NCI-H748 (cell line): ENCODE measurements around the gene NME4.
"Not testable (repeated sequence)": the region's sequence is repeated elsewhere in the genome, so short reads cannot be mapped to it uniquely, and the experiment has no call there.

Experiments
- DNase-seq: peaks from one replicate; lab custom pipeline; 2025; ENCODE audit not compliant: unreplicated experiment; lab: John Stamatoyannopoulos, UW

Gene NME4

DNA sequence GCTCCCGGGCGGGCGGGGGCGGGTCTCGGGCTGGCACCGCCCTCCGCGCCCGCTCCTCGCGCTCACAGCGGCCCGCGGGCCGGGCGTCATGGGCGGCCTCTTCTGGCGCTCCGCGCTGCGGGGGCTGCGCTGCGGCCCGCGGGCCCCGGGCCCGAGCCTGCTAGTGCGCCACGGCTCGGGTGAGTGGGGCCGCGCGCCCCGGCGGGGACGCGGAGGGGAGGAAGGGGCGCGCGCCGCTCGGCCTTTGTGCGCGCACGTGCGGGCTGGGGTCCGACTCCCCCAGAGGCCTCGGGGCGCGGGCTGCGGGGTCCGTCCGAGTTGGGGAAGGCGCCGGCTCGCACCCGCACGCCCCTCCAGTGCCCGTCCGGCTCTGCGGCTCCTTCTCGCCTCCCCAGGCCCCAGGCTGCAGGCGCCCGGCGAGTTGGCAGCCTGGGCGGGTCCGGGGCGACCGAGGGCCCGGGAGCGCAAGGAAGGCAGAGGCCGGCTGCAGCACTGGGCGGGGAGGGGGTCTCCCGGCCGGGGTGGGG lies at the start of gene NME4:
Gene NME4, plus strand, starts transcription at position 65 of the 527 bp plus-strand sequence. Its CDS starts 24 bp downstream, at position 89.
- peak; percentile 40 for DNase-seq

DNA sequence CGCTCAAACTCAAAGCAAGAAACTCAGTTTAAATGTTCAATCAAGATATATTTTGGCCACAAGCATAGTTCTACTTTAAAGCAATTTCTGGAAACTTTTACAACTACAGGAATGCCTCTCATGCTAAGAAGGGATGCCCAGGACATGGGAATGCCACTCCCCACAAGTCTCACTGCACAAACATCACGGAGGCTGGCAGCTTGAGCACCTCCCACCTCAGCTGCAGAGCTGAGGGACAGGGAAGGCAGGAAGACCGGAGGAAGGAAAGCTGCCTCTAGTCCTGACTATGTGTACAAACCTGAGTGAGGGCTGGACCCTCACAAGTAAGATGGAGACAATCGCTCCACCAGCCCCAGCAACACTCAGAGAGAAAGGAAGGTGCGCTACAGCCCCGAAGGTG lies 49.8 kb upstream of the NME4 start:
- no peak for DNase-seq

DNA sequence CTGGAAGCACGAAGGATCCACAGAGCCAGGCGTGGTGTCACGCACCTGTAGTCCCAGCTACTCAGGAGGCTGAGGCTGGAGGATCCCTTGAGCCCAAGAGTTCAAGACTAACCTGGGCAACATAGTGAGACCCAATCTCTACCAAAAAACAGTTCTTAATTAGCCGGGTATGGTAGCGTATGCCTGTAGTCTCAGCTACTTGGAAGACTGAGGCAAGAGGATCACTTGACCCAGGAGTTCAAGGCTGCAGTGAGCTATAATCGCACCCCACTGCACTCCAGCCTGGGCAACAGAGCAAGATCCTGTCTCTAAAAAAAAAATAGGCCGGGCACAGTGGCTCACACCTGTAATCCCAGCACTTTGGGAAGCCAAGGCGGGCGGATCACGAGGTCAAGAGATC lies 48.5 kb upstream of the NME4 start:
- not testable (repeated sequence) for DNase-seq

DNA sequence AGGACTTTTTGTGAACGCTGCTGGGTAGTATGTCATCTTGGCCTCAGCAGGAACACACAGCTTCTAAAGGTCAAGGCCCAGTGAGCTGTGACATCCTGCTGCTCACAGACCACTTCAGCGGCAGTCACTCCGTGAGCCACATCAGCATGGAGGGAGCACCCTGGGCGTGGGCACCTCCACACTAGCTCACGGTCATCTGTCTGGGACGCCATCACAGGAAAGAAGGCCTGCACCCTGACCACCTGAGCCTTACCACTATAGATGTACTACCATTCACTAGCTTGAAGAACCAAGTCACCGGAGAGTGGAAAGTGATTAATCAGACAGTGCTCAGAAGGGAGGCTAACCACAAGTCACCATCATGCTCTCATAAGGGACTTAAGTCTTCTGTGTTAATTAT lies 47.8 kb upstream of the NME4 start:
- DNase-seq: no peak

DNA sequence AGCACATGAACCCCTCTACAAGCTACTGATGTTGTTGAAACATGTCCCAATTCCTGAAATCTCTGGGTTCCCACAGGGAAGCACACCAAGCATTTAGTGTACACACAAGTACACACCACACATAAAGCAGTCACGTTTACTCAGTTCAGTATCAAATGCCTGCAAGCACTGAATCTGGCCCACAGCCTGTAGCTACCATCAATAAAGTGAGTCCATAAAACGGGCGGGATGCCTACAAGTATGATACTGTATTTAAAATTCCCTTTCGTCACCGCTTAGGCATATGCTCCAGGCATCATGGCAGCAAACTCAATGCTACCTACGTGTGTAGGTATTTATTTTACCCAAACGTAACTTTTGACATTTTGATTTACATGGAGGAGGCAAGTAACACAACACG lies 46.8 kb upstream of the NME4 start:
- DNase-seq: no peak

DNA sequence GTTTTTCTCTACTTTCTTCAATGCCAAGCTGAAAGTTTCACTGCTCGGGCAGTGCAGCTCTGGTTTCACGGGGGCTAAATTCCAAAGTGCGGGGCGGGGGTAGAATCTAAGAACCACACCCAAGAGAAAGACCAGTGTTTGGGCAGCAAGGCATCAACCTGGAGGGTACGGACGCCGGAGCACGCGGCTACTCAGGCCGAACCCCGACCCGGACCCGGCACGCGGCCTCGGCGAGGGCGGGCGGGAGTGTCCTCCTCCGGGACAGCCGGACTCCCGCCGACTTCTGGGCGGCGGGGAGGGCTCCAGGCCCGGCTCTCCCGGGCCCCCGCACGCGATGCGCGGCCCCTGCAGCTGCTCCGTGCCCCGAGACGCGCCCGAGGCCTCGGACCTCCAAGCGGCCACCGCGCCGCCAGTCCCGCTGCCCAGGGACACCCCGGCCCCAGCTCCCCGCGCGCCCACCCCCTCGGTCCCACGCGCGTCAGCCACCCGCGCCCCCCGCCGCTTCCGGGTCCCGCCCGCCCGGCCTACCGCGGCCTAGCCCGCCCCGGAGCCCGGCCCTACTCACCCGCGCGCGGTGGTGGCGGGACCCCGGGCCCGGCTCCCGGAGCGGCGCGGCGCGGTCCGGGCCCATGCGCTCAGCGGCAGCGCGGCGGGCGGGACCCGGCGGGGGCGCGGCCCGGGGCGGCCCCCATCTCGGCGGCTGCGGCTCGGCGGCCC lies 45.0 kb upstream of the NME4 start:
- peak; percentile 27 for DNase-seq

DNA sequence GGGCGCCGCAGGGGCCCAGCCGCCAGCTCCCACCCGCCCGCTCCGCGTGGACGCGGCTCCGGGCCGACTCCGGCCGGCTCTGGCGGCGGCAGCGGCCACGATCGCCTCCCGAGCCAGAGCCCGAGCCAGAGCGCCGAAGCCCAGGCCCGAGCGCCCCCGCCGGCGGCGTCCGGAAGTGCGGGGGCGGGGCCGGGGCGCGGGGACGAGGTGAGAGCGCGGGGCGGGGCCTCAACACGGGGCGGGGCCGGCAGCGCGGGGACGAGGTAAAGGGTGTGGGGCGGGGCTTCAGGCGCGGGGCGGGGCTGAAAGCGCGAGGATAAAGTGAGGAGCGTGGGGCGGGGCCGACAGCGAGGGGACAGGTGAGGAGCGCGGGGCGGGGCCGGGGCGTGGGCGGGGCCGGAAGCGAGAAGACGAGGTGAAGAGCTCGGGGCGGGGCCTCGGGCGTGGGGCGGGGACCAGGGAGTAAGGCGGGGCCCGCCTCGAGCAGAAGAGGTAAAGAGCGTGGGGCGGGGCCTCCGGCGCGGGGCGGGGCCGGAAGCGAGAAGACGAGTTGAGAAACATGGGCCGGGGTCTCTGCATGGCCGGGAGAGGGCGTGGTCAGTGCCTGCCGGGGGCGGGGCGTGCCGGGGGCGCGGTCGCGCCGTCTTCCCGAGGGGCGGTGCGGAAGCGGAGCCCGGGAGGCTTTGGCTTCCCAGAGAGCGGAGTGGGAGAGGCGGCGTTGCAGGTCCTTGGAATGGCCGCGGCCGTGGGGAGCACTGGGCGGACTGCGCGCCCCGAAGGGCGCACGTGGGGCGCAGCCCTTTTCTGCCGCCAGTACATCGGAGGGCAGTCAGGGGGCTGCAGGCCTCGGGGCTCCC lies 44.2 kb upstream of the NME4 start, which contains the start of gene AXIN1:
Gene AXIN1, minus strand, starts transcription at position 177 of the 857 bp plus-strand sequence. CDS start 5,698 bp downstream, outside the sequence.
- peak; percentile 95 for DNase-seq

DNA sequence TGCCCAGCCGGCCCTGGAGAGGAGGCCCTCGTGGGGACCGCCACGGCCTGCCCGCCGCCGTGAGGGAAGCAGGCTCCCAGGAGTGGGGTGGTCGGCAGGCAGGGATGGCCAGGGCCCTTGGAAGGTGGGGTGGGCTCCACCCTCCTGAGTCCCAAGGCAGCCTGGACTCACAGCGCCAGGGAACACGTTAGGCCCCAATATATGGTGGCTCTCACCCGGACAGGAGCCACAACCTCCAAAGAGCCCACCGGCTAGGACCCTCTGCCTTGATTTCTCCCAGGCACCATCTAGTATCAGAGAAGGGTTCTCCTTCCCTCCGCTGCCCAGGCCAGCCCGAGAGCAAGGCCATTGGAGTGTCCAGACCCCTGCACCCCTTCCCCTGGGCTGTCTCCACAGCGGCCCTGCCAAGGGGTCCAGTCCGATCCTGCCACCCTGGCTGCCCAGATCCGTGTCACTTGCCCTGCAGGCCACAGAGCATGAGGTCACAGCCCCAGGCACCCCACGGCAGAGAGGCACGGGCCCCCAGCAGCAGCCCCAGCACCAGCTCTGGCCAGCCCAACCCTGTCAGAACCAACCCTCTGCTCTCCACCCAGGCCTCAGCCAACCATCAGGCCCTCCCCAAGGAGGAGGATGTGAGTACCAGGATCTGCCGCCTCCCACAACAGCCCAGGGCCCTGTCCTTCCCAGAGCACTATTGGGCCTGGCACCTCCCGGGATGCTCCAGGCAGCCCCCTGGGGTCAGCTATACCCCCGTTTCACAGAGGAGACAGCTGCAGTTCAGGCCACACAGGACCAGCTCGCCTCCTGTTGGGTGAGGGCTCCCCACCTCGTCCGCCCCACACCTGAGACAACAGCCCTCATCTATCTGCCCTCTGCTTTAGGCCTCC lies 43.4 kb upstream of the NME4 start:
- no peak for DNase-seq

DNA sequence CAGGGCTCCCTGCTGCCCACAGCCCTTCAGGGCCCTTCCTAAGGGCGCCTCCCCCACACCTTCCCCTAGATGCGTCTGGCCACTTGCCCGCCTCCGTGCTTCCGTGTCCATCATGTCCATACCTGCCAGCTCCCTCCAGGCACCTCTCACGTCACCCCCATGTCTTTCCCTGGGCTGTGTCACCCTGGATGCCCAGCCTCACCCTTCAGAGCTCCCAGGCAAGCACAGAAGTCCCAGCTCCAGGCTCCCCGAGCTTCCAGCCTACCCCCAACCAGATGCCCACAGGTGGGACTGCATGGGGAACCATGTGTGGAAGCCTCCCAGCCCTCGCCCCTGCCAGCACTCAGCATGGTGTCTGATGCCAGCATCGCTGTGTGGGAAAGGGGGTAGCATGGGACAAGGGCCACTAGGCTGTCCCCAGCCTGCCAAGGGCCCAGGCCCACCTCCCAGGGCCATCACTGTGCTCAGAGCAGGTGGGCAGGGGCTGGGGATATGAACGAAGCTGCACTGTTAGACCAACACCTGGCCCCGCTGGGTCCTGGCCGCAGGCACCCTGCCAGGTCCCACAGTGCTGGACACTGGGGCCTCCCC lies 42.6 kb upstream of the NME4 start:
- DNase-seq: no peak

DNA sequence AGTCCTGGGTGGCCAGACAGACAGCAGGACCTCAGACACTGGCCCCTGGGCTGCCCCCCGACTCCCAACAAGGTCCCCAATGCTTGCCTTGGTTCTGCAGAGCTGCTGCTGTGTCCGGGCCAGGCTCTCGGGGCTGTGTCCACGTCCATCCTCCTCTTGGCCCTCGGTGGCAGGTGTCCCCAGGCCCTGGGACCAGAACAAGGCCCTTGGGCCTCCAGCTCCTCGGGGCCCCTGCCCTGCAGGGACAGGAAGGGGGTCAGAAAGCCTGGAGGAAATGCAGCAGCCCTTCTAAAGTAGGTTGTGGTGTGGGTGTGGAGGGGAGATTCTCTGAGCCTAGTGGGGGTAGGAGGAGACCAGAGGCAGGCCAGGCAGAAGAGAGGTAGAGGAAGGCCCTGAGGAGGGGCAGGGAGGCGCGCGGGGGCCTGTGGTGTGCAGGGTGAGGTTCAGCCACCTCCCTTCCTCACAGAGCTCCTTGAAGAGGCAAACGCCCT lies 42.0 kb upstream of the NME4 start:
- DNase-seq: no peak

DNA sequence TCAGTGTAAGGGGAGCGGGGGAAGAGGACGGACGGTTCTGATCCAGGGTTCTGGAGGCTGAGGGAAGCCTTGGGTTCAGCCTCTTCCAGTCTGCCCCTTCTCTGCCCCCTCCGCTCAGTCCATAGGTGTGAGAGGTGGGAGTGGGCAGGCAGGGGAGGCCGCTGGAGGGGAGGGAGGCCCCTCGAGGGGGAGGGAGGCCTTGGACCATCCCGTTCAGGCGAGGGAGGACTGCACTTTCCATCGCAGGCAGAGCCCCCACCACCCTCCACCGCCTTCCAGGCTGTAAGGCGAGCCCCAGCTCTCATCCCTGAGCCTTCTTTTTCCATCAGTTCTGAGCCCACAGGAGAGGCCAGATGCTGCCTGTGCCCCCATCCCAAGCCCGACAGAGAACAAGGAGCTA lies 40.3 kb upstream of the NME4 start:
- no peak for DNase-seq

DNA sequence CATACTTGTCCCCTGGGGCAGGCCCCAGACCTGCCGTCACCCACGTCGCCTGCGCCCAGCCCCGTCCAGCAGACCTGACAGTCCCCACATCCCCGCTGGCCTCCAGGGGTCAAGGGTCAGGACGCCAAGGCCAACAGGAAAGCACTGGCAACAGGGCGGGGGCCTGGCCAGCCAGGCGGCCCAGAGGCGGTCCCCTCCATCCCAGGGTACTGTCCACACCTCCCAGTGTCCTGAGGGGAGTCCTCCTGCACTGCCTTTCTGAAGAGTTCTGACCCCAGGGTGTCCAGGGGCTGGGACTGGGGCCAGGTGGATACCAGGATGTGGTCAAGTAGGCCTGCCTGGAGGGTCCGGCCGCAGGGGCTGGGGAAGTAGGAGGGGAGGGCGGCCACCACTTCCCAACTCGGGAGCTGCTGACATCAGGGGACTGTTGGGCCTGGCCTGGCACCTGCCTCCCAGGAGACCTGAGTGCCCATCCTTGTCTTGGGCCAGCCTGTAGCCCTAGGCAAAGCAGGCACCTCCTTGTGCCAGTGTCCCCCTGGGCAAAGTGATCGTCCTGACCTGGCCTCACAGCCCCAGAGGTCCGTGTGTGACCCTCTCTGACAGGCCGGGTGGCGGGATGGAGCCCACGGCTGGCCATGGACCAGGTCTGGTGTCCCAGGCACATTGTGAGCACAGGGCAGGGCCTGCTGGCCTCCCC lies 37.8 kb upstream of the NME4 start:
- DNase-seq: no peak

DNA sequence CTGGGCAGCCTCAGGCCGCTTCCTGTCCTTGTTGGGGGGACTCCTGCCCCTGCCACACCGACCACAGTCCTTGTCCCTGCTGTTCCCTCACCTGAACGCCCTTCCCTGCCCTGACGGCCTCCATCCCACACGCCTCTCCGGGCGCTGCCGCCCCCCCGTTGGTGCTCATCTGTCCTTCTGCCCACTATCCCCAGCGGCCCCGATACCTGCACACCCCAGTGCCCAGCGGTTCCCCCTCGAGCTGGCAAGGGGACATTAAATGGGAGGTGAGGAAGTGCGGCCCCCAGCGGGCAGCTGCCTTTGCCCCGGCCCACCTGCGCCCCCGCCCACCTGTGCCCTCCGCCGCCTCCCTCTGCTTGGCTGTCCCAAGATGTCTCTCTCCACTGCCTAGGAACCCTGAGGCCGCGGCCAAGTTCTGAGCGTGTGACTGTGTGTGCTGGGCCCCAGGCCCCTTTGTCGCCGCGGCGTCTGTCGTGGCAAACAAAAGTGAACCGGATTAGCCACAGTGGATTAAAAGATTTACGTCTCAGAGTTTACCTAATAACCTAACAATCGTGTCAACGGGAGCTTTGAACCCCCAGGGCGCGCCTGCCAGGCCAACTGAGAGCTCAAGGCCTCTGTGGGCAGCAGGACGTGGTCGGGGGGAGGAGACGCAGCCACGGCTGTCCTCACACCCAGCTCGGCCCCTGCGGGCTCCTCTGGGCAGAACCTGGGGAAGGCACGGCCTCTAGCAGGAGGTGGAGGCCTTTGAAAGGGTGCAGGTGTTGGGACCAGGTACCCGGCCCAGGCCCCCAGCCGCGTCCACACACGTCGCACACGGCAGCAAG lies 36.9 kb upstream of the NME4 start:
- no peak for DNase-seq

DNA sequence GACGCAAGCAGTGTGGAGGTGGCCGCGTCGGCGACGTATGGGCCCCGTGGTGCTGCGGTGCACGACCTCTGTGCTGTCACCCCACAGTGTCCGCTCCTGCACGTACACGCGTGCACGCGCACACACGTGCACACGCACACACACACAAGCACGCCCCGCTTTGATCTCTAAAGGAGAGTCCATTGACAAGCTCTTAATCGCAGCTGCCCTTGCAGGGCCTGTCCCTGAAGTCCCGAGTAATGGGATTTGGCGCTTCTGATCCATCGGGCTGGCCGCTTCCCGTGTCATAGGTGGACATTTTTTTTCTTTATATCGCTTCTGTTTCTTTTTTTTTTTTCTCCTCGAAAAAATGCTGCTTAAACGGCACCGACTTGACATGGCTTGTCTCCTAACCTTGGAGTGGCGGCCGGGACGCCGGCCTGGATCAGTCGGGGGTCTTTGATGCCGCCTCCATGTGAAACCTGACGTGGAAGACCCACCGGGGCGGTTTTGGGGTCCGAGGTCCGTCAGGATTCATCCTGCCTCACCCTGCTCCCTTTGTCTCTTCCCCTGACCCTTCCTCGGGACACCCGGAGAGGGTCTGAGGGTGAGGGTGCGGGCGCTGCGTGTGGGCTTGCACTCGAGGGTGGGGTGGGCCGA lies 36.2 kb upstream of the NME4 start:
- no peak for DNase-seq

DNA sequence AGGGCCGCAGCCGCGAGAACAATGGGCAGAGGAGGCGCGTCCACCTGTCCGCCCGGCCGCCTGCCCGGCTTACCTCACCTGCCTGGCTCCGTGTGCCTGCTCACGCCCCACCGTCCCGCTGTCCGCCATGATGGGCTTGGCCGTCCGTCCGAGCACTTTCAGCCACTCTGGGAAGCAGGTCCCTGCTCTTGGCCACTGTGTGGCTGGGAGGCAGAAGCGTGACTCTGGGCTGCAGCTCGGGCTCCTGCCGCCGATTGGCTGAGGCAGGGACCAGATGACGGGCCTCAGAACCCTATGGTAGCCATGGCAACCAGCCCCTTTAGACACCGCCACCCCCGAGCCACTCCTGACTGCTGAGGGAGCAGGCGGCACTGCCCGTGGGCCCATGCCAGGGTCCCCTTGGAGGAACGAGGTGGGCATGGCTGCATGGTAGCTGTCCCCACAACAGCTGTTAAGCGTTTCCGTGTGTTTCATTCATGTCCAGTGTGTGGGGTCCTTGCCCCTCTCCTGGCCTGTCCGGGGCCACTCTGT lies 35.6 kb upstream of the NME4 start:
- peak; percentile 7 for DNase-seq

DNA sequence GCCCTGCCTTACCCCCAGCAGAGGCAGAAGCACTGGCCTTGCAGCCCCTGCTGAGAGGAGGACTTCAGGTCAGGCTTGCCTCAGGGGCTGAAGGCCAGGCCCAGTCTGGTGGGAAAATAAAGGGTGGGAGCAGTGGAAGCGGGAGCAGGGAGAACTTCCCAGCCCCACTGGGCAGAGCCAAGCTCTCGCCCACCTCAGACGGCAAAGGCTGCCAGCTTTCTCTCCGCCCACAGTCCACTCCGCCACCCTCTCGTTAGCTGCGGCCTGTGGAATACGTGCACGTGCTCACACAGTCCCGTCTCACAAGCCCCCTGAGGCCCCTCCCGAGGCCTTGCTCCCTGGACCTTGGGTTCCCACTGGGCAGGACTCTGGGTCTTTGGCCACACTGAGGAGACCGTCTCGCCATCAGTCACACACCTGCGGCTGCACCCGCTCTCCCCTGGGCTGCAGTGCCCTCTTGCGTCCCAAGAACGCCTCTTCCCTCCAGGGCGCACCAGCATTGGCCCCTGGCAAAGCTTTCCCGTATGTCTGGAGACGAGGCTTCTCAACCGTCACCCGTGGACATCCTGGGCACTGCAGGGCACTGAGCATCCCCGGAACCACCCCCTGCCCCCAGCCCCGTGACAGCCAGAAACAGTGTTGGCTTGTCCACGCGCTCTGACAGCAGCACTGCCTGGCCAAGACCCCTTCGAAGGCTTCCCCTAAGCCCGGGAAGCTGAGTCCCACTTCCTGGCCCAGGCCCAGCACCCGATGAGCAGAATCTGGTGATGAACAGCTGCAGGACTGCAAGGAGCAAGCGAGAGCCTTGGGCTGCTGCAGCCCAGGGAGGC lies 34.9 kb upstream of the NME4 start:
- peak; percentile 77 for DNase-seq

DNA sequence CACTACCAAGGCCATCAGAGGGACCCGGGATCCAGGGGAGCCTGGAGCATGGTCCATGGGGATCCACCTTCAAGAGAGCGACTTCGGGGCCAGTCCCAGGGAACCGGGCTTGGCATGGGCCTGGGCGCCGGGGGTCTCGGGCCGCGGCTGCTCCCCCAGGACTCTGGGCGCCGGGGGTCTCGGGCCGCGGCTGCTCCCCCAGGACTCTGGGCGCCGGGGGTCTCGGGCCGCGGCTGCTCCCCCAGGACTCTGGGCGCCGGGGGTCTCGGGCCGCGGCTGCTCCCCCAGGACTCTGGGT lies 34.3 kb upstream of the NME4 start:
- DNase-seq: not testable (repeated sequence)
